Mesothelial cell of epicardium (in vitro differentiated cells): ENCODE results near the gene IGLL1. TPM values are rescaled to one million over a fixed set of nuclear protein-coding genes. Genes with fewer than 3 reads are reported as not detected.
"Not testable (repeated sequence)": the region's sequence is repeated elsewhere in the genome, so short reads cannot be mapped to it uniquely, and the experiment has no call there.

ENCODE experiments used
- DNase-seq, 2 experiments: peaks; one replicate each; pipeline ENCODE4 v3.0.0; 2021; ENCODE audit warnings: low spot score in 2 of 2; ENCODE audit not compliant: unreplicated experiment in 2 of 2
- H3K27ac Mint-ChIP-seq: 2 replicates; pipeline ENCODE4 v1.8.0; 2021; ENCODE audit warnings: mixed read lengths
- H3K27me3 Mint-ChIP-seq: 2 replicates; pipeline ENCODE4 v1.8.0; 2021; ENCODE audit warnings: low read depth, mixed read lengths
- H3K36me3 Mint-ChIP-seq: 2 replicates; pipeline ENCODE4 v1.8.0; 2021; ENCODE audit warnings: mixed read lengths
- H3K4me1 Mint-ChIP-seq: 2 replicates; pipeline ENCODE4 v1.8.0; 2021; ENCODE audit warnings: mixed read lengths
- H3K4me3 Mint-ChIP-seq: 2 replicates; pipeline ENCODE4 v1.8.0; 2021; ENCODE audit warnings: mild to moderate bottlenecking, moderate library complexity, mixed read lengths
- H3K9me3 Mint-ChIP-seq: 2 replicates; pipeline ENCODE4 v1.8.0; 2021; ENCODE audit warnings: mixed read lengths
- CTCF ChIP-seq: fragments of 200-600 bp; sonication (generic); IDR thresholded peaks from one replicate; pipeline ENCODE4 v1.5.0; 2021; ENCODE audit warnings: antibody characterized with exemption; ENCODE audit not compliant: unreplicated experiment
- total RNA-seq: library from RNA; stranded (reverse); gene quantifications from 3 replicates; pipeline ENCODE4 v1.2.1, GENCODE V29; 2021

The IGLL1 gene
- total RNA-seq, 1 donor from 2014 or later: not detected

GRCh38 chr22:23579280-23579679 lies 810 bp downstream of the IGLL1 start:
- Mint-ChIP-seq H3K27ac (no peak overlapping the region), H3K4me1 (peaks cover 2% of the 10 kb centered on the region), H3K27me3 (peaks cover 2% of the 10 kb centered on the region), H3K36me3 (no peaks in the 10 kb centered on the region), H3K4me3 (no peak overlapping the region), H3K9me3 (no peaks in the 10 kb centered on the region)
- no peak for TF ChIP-seq CTCF
- no peak for DNase-seq

- Mint-ChIP-seq H3K27me3 (peaks cover 2% of the 10 kb centered on the region), H3K36me3 (no peaks in the 10 kb centered on the region), H3K4me1 (peaks cover 2% of the 10 kb centered on the region), H3K9me3 (no peaks in the 10 kb centered on the region), H3K4me3 (no peak overlapping the region), H3K27ac (no peak overlapping the region)
- TF ChIP-seq CTCF: no peak
- no peak for DNase-seq
Measured at GRCh38 chr22:23578306-23578705, 1.8 kb downstream of the IGLL1 start.

DNA sequence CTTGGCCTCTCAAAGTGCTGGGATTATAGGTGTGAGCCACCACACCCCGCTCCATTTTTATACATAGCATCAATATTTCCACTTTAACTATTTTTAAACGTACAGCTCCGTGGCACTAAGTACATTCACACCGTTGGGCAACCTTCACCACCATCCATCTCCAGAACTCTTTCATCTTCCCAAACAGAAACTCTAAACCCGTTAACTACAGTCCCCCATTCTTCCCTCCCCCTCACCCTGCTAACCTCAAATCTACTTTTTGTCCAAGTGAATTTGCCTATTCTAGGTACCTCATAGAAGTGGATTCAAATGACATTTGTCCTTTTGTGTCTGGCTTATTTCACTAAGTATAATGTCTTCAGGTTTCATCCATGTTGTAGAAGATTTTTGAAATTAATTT lies 3.4 kb downstream of the IGLL1 start:
- peaks cover 3% of the 10 kb centered on the region for H3K9me3 Mint-ChIP-seq
- H3K27ac Mint-ChIP-seq: no peak overlapping the region
- no peaks in the 10 kb centered on the region for H3K27me3 Mint-ChIP-seq
- H3K4me1 Mint-ChIP-seq: peaks cover 2% of the 10 kb centered on the region
- peaks cover 1% of the 10 kb centered on the region for H3K36me3 Mint-ChIP-seq
- no peak overlapping the region for H3K4me3 Mint-ChIP-seq
- TF ChIP-seq CTCF: no peak
- no peak for DNase-seq

GRCh38 chr22:23575601-23576000 lies 4.5 kb downstream of the IGLL1 start:
- peaks cover 2% of the 10 kb centered on the region for H3K4me1 Mint-ChIP-seq
- no peaks in the 10 kb centered on the region for H3K27me3 Mint-ChIP-seq
- peaks cover 1% of the 10 kb centered on the region for H3K36me3 Mint-ChIP-seq
- peaks cover 3% of the 10 kb centered on the region for H3K9me3 Mint-ChIP-seq
- H3K27ac Mint-ChIP-seq: no peak overlapping the region
- H3K4me3 Mint-ChIP-seq: no peak overlapping the region
- no peak for DNase-seq
- TF ChIP-seq CTCF: no peak

DNA sequence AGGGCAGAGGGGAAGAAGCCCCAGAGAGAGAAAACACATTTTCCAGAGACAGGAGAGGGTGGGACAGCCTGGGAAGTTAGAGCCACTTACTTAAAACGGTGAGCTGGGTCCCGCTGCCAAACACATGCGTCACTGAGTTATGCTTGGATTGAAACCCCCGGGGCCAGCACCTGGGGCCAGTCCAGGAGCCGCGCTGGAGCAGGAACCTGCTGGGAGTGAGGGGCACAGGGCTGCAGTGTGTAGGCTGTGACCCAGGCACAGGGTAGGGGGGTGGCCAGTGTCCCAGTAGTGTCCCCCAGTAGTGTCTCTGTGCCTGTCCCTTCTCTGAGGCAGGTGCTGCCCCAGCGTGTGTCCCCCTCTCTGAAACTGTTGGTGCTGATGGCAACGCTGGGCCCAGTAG lies 5.2 kb downstream of the IGLL1 start:
- Mint-ChIP-seq H3K36me3 (peaks cover 1% of the 10 kb centered on the region), H3K27ac (no peak overlapping the region), H3K9me3 (peaks cover 3% of the 10 kb centered on the region), H3K4me1 (peaks cover 2% of the 10 kb centered on the region), H3K4me3 (no peak overlapping the region), H3K27me3 (no peaks in the 10 kb centered on the region)
- no peak for TF ChIP-seq CTCF
- no peak for DNase-seq

GRCh38 chr22:23574371-23574811 lies 5.7 kb downstream of the IGLL1 start:
- no peak for DNase-seq
- Mint-ChIP-seq H3K4me1 (peaks cover 2% of the 10 kb centered on the region), H3K9me3 (peaks cover 3% of the 10 kb centered on the region), H3K27me3 (no peaks in the 10 kb centered on the region), H3K4me3 (no peak overlapping the region), H3K36me3 (peaks cover 1% of the 10 kb centered on the region), H3K27ac (no peak overlapping the region)
- no peak for TF ChIP-seq CTCF

- not testable (repeated sequence) for H3K27ac Mint-ChIP-seq, H3K36me3 Mint-ChIP-seq, H3K4me3 Mint-ChIP-seq, DNase-seq, H3K4me1 Mint-ChIP-seq, H3K9me3 Mint-ChIP-seq, H3K27me3 Mint-ChIP-seq
Measured at GRCh38 chr22:23573701-23574235, 6.3 kb downstream of the IGLL1 start.

GRCh38 chr22:23573106-23573505 lies 7.0 kb downstream of the IGLL1 start:
- not testable (repeated sequence) for H3K4me3 Mint-ChIP-seq, H3K27ac Mint-ChIP-seq, DNase-seq, H3K36me3 Mint-ChIP-seq, H3K4me1 Mint-ChIP-seq, H3K9me3 Mint-ChIP-seq, H3K27me3 Mint-ChIP-seq
